GM19240 (cell line): Measurements from ENCODE around the gene PRSS22.
A peak's percentile ranks its signal among the peaks of the same experiment; 100 is the strongest.

Source experiments
- DNase-seq: peaks from one replicate; pipeline ENCODE4 v3.0.0; 2011; ENCODE audit warnings: low spot score; ENCODE audit not compliant: insufficient read length

Gene PRSS22

DNA sequence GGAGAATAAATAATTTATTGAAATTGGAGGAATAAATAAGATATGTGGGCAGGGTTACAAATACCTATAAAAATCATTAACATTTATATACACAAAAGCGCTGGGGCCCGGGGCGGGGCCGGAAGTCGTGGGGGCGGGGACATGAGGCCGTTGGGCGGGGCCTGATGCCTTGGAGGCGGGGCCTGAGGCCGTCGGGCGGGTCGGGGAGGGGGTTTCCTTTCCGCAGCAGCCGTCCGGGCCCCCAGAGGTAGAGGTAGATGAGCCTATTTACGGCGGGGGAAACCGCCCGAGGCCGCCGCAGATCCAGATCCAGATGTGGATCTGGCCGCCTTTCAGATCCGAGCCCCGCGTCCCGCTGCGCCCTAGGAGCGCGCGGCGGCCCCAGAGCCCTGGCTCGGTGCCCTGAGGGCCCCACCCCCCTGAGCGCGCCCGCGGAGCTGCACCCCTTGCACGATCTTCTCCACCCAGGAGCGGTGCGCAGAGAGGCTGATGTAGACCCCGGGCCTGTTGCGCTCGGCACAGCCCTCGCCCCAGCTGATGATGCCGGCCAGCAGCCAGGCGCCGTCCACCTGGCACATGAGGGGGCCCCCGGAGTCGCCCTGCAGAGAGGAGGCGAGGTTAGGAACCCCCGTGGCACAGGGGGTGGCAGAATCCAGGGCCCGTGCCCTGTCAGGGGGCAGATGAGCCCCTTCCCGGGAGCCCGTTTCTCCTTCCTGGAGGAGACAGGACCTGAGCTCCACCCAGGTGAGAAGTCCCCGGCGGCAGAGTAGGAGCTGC is 5.1 kb downstream of the PRSS22 start:
- no peak for DNase-seq

DNA sequence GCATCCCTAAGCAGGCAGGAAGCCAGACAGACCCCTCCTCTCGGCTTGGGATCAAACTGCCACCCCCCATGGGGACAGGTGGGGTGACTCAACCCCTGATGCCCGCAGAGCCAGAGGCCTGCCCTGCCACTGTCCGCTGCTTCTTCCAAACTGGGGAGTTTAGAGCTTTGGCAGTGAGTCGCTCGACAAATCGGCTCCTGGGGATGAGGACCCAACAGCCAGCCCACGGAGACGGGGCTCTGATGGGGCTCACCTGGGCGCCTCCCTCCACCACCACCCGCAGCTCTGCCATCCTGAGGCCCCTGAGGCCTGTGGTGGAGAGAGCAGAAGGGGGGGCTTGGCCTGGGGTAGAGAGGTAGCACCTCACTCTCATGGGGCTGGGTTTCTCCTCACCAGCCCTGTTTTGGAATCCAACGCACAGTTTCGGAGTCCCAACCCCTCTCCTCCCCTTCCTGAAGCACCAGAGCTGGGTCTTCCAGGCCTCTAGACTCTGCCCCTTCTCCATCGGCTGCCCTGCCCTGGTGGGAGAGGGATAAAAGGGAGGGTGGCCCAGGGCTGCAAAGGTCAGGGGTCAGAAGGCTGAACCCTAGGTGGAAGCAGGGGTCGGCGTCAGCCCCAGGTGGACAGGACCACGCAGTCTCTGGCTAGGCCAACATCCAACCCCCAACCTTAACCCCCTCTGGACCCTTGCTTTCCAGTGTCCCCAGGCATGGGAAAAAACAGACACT is 5.8 kb downstream of the PRSS22 start:
- DNase-seq = no peak

DNA sequence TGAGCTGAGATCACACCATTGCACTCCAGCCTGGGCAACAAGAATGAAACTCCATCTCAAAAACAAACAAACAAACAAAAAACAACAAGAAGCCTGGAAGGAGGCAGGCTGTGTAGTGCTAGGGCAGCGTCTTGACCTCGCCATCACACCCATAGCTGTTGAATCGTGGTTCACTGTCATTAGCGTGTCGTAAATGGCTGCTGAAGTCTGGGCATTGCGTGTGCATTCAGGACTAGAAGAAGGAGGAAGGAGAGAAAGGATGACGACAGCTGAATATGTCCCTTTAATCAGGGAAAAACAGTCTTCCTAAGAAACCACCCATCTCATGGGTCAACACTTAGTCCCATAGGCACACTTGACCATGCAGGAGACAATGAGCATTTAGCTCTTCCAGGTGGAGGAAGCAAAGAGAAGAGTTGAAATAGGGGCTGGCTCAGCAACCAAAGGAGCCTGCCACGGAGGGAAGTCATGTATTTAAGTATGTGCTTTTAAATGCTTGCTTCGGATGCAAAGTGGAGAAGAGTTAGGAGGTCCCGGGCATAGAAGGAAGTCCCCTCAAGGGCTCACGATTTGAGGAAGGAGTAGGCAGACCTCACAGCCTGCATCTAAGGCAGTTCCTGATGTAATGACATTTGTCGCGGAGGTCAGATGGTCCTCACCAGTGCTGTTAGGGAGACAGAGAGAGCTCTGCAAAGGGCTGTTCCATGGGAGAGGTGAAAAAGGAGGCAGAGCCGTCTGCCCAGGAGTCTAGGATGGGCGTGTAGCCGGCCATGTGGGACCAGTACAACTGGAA is 8.8 kb downstream of the PRSS22 start:
- DNase-seq = no peak

DNA sequence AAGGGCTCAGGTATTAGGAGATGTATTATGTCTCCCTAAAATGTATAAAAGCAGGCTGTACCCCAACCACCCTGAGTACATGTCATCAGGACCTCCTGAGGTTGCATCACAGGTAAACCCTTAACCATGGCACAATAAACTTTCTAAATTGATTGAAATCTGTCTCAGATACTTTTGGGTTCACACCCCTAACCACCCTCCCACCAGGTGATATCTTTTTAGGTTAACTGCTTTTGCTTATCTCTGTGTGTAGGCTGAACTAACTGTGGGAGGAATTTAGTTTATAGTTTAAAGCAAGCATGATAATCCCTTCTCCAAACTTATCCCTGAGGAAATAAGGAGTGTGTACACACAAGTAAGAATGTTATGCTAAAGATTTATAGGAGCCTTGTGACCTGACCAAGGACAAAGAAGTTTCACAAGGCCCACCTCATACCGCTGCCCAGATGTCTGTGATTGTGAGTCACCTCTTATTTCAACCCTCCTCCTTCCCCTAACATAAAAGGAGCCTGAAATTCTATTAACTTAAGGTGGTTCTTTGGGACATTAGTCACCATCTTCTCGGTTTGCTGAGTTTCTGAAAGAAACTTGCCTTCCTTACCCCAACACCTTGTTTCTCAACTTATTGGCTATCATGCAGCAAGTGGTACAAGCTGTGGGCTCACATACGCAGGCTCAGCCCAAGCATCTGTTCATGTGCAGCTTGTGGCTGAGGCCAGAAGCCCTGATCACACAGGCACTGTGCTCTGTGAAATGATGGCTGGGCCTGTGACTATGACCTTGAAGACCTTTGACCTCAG is 11.3 kb downstream of the PRSS22 start:
- no peak for DNase-seq

DNA sequence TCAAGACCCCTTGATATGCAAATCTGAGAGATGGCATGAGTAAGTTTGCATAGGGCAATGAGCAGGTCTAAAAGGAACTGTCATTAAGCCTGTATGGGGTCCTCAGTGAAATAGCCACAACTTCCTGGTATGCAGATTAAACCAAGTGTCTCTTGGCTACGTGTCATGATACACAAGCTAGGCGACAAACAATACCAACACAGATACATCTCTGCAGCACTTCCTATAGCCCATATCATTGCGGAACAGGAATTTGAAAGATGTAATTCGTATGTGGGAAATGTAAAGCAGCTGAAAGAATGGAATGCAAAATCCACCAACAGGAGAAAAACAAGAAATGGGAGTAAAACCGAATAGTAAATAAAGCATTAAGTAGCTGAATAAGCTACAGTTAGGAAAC is 12.9 kb downstream of the PRSS22 start:
- no peak for DNase-seq

DNA sequence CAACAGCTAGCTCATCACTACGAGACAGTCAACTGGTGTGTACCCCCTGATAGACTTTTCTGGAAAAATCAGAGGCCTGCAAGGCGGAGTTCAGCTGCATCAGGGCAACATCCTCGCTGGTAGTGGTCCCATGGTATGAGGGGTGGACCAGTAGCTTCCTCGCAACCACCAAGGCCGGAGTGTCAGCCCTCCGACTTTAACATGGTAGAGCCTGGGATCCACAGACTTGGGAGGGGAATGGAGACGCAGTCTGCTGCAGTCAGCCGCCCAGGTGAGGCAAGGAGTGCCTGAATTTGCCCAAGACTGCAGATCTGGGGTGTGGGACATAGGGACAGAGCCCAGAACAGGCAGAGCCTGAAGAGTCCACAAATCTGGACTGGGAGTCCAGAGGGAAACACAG is 14.4 kb downstream of the PRSS22 start:
- DNase-seq = no peak

DNA sequence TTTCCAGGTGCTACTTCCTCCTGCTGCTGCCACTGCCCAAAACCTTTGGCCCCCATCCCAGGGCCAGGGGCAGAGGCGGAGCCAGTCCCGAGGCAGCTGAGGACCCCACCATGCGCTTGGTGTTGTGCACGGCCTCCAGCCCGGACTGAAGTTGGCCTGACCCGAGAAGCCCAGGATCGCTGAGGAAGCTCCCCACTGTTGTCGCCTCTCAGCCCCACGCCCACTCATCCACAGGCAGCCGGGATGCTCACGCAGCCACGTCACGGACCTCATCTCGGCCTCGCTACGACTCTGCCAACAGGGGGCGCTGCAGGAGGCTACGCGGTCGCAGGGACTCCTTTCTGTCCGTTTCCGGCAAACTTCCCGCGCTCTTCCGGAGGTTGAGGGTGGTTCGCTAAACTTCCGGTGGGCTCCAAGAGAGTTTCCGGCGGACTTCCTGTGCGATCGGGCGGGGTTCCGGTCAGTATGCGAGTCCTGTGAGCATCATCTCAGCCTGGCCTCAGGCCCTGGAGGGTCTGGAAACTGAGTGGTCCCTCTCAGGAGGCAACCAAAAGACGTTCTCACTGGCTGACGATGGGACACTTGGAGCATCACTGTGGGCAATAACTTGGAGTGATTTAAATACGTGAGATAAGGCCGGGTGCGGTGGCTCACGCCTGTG is 15.5 kb downstream of the PRSS22 start:
- no peak for DNase-seq

DNA sequence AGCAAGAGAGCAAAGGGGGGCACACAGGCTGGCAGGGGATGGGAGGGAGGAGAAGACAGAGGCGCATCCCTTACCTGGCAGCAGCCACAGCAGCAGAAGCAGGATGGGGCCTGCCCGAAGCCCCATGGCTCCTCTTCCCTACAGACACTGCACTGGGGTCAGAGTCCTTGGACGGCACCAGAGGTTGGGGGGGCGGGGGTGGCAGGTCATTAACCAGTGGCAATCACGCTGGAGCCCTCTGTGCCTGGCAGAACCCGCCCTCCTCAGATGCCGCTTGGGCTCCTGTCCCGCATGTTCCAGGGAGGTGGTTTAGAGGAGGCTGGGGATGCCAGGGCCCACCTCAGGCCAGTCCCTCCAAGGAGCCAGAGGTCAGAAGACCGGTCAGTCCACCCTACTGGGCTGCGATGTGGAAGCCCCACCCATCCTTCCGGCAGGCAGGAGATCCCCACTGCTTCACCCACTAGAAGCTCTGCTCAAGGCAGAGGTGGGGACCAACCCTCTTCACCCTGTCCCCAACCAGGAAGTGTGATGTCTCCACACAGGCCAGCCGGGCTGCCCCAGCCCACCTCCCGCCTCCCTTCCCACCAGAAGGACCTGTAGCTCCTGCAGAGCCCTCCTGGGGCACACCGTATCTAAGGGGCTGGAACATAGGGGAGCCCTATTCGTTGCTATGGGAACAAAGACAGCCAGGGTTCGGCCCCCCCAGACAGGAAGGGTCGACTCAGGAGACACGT is 16.2 kb downstream of the PRSS22 start:
- no peak for DNase-seq

DNA sequence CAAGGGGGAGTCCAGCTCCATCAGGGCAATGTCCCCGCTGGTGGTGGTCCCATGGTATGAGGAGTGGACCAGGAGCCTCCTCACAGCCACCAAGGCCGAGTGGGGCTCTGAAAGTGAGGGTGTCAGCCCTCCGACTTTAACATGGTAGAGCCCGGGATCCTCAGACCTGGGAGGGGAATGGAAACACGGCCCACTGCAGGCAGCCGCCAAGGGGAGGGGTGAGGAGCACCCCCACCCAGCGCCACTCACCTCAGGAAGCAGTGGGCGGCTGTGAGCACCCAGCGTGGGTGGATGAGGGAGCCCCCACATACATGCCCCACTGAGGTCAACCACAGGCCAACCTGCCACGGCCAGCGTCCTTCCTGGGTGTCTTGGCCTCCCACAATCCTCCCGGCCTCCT is 17.1 kb downstream of the PRSS22 start:
- no peak for DNase-seq

DNA sequence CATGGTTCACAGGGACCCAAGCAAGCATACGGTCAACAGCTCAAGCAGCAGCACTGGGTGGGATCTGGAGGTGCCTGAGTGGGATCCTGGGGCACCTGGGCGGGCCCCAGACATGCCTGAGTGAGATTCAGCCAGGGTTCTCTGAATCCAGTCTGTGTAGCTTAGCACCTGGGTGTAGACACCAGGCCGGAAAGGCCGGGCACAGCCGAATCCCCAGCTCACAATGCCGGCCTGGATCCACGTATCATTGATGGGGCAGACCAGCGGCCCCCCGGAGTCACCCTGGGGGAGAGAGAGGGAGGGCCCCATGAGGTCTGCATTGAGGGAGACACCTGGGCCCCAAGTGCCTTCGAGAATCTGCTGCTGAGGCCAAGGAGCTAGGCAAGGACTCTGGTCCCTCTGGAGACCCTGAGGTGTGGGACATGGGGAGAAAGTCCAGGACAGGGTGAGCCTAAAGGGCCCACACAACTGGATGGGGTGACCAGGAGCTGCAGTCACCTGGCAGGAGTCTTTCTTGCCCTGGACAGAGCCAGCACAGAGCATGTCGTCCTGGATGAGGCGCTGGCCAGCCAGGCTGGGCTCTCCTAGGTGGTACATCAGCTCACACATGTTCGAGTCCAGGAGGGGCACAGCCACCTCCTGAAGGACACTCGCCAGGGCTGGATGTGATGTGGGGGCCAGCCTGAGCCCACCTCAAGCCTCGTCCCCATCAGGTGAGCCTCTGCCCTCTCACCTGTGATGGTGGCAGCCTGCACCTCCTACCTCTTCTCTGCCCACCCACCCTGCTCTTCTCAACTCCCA is 18.1 kb downstream of the PRSS22 start:
- DNase-seq = no peak

DNA sequence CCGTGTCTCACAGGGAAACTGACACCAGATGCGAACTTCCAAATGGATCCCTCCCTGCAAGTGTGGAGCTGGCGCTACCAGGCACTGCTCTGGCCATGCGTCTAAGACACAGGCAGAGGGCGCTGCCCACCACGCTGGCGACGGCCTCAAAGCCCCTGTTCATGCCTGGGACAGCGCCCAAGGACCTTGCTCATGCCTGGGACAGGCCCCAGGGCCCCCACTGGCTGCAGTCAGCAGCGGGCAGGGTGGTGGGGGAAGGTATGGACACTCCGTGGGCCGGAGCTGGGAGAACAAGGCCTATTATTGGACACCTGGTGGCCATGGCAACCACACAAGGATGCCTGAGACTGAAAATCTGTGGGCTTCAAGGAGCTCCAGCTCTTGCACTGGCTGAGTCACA is 19.0 kb downstream of the PRSS22 start:
- DNase-seq = peak; percentile 58

DNA sequence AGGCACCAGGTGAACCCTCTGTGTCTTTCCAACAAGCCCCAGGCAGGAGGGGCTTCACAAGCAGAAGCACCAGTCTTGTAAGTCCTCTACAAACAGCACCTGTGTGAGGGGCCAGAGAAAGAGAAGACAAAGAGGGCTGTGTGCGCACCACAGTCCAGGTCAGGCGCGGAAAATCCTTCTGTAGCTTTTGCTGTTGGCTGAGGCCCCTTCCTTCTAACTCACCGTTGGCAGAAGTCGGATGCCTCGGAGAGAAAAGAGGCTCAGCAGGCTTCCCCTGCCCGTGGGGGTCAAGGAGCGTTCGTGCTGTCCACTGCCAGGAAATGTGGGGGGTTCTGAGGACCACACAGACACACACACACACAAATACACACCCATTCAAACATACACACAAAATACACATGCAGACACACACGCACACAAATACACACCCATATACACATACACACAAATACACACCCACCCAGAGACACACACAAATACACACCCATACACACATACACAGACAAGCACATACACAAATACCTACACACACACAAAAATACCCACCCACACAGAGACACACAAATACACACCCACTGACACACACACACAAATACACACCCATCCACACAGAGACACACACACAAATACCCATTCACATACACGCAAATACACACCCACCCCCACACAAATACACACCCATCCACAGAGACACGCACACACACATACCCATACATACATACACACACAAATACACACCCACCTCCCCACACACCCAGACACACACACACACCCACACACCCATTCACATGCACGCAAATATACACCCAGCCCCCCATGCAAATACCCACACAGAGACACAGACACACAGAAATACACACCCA is 21.1 kb downstream of the PRSS22 start:
- DNase-seq = no peak

DNA sequence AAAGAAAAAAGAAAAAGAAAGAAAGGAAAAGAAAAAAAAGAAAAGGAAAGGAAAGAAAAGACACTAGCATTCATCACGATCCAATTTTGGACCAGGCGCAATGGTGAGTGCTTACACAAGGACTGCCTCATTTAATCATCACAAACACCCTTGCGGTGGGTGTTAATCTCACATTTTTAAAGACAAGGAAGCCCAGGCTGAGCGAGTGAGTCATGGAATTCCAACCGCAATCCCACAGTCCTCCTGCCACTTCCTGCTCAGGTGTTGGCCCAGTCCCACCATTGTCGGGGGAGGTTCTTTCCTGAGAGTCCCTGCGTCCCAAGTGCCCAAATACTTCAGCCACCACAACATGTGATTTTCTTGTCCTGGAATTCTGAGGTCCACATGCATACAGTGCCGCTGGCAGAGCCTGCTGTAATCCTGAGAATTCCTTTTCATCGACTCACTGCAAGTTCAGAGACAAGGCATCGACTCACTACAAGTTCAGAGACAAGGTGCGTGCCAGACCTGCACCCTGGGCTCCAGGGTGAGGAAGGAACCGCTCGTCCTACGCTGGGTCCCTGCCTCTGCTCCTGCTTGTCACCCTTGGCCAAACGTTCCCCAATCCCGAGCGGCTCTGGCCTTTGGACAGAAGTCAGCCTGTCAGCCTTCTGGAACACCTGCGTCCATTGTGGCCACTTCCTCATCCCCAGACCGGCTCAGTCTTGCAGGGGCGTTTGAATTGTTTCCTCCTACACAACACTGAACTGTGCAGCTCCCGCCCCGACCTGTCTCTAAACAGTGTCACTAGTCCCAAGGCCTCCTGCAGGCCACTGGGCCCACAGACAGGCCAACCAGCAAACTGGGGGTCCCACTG is 22.1 kb downstream of the PRSS22 start:
- DNase-seq = no peak

DNA sequence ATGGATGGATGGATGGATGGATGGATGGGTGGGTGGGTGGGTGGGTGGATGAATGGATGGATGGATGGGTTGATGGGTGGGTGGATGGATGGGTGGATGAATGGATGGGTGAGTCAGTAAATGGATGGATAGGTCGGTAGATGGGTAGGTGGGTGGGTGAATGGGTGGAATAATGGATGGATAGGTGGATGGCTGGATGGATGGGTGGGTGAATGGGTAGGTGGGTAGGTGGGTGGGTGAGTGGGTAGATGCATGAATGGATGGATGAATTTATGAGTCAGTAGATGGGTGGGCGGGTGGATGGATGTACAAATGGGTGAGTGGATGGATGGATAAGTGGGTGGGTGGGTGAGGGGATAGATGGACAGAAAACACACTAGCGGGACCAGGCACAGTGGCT is 23.0 kb downstream of the PRSS22 start:
- no peak for DNase-seq

DNA sequence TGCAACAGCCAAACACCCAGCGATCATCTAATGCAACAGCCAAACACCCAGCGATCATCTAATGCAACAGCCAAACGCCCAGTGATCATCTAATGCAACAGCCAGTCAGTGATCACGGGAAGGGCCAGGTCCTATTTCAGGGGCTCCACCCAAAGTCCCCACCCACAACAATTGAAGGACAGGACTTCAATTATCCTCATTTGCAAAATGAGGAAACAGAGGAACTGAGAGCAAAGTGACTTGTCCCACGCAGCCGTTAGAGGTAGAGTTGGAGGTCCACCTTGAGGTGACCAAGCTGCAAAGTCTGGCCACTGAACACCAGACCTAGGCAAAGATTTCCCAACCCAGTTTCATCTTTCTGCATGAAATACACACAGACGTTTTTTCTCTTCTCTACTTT is 24.2 kb downstream of the PRSS22 start:
- DNase-seq = no peak

DNA sequence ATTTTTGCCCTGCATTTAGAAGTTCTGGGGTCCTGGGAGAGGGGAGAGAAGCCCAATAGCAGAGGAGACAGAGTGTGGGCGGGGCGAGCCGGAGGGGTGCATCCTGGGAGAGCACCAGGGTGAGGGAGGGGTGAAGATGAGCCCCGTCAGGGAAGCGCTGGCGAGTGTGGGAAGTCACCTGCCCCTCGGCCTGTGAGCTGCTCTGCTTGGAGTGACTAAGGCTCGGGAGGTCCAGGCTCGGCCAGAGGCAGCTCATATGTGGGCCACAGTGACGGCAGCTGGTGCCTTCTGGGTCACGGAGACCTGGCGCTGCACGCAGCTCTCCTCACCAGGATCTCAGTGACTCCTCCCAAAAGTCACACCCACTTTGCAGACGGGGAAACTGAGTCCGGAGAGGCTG is 26.8 kb downstream of the PRSS22 start:
- no peak for DNase-seq

DNA sequence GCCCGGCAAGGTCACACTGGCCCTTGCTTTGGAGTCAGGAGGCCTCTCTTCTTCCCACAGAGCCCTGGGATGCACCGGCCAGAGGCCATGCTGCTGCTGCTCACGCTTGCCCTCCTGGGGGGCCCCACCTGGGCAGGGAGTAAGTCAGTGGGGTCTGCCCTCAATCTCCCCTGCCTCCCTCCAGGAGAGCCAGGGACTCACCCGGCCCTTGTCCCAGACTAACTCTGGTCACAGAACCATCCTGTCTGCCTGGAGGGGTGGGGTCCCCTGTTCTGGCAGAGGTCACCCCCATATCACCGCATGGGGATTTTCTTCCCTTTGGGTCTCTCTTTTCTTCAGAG is 27.6 kb downstream of the PRSS22 start:
- DNase-seq = no peak
